Mesodermal cell (in vitro differentiated cells): ENCODE data around the gene HOPX.
A peak's percentile ranks its signal among the peaks of the same experiment; 100 is the strongest.
"Not testable (repeated sequence)": the region's sequence is repeated elsewhere in the genome, so short reads cannot be mapped to it uniquely, and the experiment has no call there.

Source experiments
- H3K27ac ChIP-seq: 2 replicates; pipeline ENCODE4 v1.7.0; 2013; ENCODE audit warnings: mild to moderate bottlenecking, low read depth, low read length, moderate library complexity; ENCODE audit not compliant: severe bottlenecking
- H3K36me3 ChIP-seq: 2 replicates; pipeline ENCODE4 v1.7.1; 2013; ENCODE audit warnings: mild to moderate bottlenecking, low read length, moderate library complexity; ENCODE audit not compliant: control insufficient read depth, insufficient read depth
- H3K4me1 ChIP-seq: one replicate; pipeline ENCODE4 v1.7.1; 2013; ENCODE audit warnings: mild to moderate bottlenecking, low read length; ENCODE audit not compliant: insufficient read depth, control insufficient read depth, poor library complexity, severe bottlenecking
- H3K4me3 ChIP-seq: 2 replicates; pipeline ENCODE4 v1.7.0; 2013; ENCODE audit warnings: low read length, control low read depth, mild to moderate bottlenecking; ENCODE audit not compliant: insufficient read depth, poor library complexity, severe bottlenecking; ENCODE audit errors: extremely low read depth
- H3K9me3 ChIP-seq: 2 replicates; pipeline ENCODE4 v1.7.1; 2013; ENCODE audit warnings: mild to moderate bottlenecking, low read length, moderate library complexity; ENCODE audit not compliant: control insufficient read depth
- WGBS, 2 experiments: methylation state at CpG; one replicate each; pipeline ENCODE4 v1.1.5; 2013; ENCODE audit warnings: missing lambda C conversion rate in 2 of 2; ENCODE audit not compliant: insufficient coverage in 2 of 2; 5-methylcytosine and 5-hydroxymethylcytosine counted together

The HOPX gene

GRCh38 chr4:56668267-56668666 lies 12.8 kb downstream of the HOPX start:
- H3K4me3 ChIP-seq, result no peak overlapping the region
- no peaks in the 10 kb centered on the region for H3K4me1 ChIP-seq
- H3K9me3 ChIP-seq, result no peaks in the 10 kb centered on the region
- no peak overlapping the region for H3K27ac ChIP-seq
- 80% methylated on average over 1 of the region's 4 CpGs; no CpG with 5 or more reads in 1 of the 2 experiments for WGBS, 2 experiments
- no peaks in the 10 kb centered on the region for H3K36me3 ChIP-seq

GRCh38 chr4:56667396-56667795 lies 13.7 kb downstream of the HOPX start:
- H3K4me3 ChIP-seq, H3K9me3 ChIP-seq, H3K36me3 ChIP-seq, H3K4me1 ChIP-seq, H3K27ac ChIP-seq: not testable (repeated sequence)
- no CpG with 5 or more reads among the region's 1 CpG for WGBS, 2 experiments

GRCh38 chr4:56666279-56666678 lies 14.8 kb downstream of the HOPX start:
- Histone ChIP-seq H3K36me3 (no peaks in the 10 kb centered on the region), H3K9me3 (no peaks in the 10 kb centered on the region), H3K27ac (no peak overlapping the region), H3K4me1 (no peaks in the 10 kb centered on the region), H3K4me3 (no peak overlapping the region)
- WGBS, 2 experiments, result 81 to 89% methylated on average over 2 of the region's 2 CpGs

- Histone ChIP-seq H3K27ac (no peak overlapping the region), H3K4me3 (no peak overlapping the region), H3K36me3 (no peaks in the 10 kb centered on the region), H3K9me3 (no peaks in the 10 kb centered on the region), H3K4me1 (no peaks in the 10 kb centered on the region)
- 90 to 91% methylated on average over 4 of the region's 5 CpGs for WGBS, 2 experiments
Observed at GRCh38 chr4:56665781-56666180, 15.3 kb downstream of the HOPX start.

GRCh38 chr4:56662782-56663468 lies 18.2 kb downstream of the HOPX start:
- H3K4me1 ChIP-seq, result no peaks in the 10 kb centered on the region
- H3K36me3 ChIP-seq, result no peaks in the 10 kb centered on the region
- no peaks in the 10 kb centered on the region for H3K9me3 ChIP-seq
- no peak overlapping the region for H3K4me3 ChIP-seq
- H3K27ac ChIP-seq, result no peak overlapping the region
- 69 to 75% methylated on average over 2 to 3 of the region's 3 CpGs for WGBS, 2 experiments

GRCh38 chr4:56659946-56660345 lies 21.1 kb downstream of the HOPX start:
- Histone ChIP-seq H3K27ac (no peak overlapping the region), H3K9me3 (no peaks in the 10 kb centered on the region), H3K4me3 (no peak overlapping the region), H3K4me1 (peaks cover 2% of the 10 kb centered on the region), H3K36me3 (no peaks in the 10 kb centered on the region)
- WGBS, 2 experiments, result no CpG with 5 or more reads among the region's 1 CpG

GRCh38 chr4:56658528-56658927 lies 22.6 kb downstream of the HOPX start:
- H3K27ac ChIP-seq, result no peak overlapping the region
- peaks cover 13% of the 10 kb centered on the region for H3K4me1 ChIP-seq
- H3K4me3 ChIP-seq, result no peak overlapping the region
- no peaks in the 10 kb centered on the region for H3K36me3 ChIP-seq
- 100% methylated on average over 2 of the region's 3 CpGs; no CpG with 5 or more reads in 1 of the 2 experiments for WGBS, 2 experiments
- H3K9me3 ChIP-seq, result no peaks in the 10 kb centered on the region

- no peak overlapping the region for H3K27ac ChIP-seq
- H3K4me3 ChIP-seq, result no peak overlapping the region
- 79 to 92% methylated on average over 3 to 4 of the region's 4 CpGs for WGBS, 2 experiments
- H3K4me1 ChIP-seq, result peaks cover 18% of the 10 kb centered on the region
- H3K9me3 ChIP-seq, result no peaks in the 10 kb centered on the region
- H3K36me3 ChIP-seq, result peaks cover 3% of the 10 kb centered on the region
Observed at GRCh38 chr4:56657818-56658217, 23.3 kb downstream of the HOPX start.

- 60 to 83% methylated on average over 1 of the region's 3 CpGs for WGBS, 2 experiments
- H3K4me3 ChIP-seq, result no peak overlapping the region
- H3K36me3 ChIP-seq, result peaks cover 8% of the 10 kb centered on the region
Observed at GRCh38 chr4:56657128-56657527, 24.0 kb downstream of the HOPX start.

GRCh38 chr4:56656346-56656643 lies 24.8 kb downstream of the HOPX start:
- Histone ChIP-seq H3K9me3 (no peaks in the 10 kb centered on the region), H3K27ac (no peak overlapping the region), H3K4me3 (peak overlapping the region; percentile 62), H3K4me1 (peaks cover 24% of the 10 kb centered on the region), H3K36me3 (peaks cover 10% of the 10 kb centered on the region)
- WGBS, 2 experiments, result 3% methylated on average over 10 to 11 of the region's 19 CpGs

More at GRCh38 chr4:56657128-56657527, 24.0 kb downstream of the HOPX start:
- Histone ChIP-seq H3K4me1 (peaks cover 21% of the 10 kb centered on the region), H3K9me3 (no peaks in the 10 kb centered on the region), H3K27ac (no peak overlapping the region)

- Histone ChIP-seq H3K27ac (no peak overlapping the region), H3K4me1 (peaks cover 24% of the 10 kb centered on the region), H3K9me3 (no peaks in the 10 kb centered on the region), H3K4me3 (peak overlapping the region; percentile 62), H3K36me3 (peaks cover 10% of the 10 kb centered on the region)
- 1% methylated on average over 65 to 72 of the region's 79 CpGs for WGBS, 2 experiments
Observed at GRCh38 chr4:56655627-56656345, 25.3 kb downstream of the HOPX start.
